ENCODE data around the gene NR2C2AP.

- no peak for TF ChIP-seq CTCF (conservative IDR thresholded peaks at IDR 0.05)
- TF ChIP-seq EZH2 (IDR thresholded peaks at IDR 0.05; ENCODE audit: low read depth) = no peak
Observed at GRCh38 chr19:19234220-19234816, 31.1 kb upstream of the NR2C2AP start.

Measured in PC-9 (cell line).